NCI-H187 treated with DMSO at 0.1 percent for 48 hours (cell line): ENCODE data around the gene THG1L.
"Not testable (repeated sequence)": the region's sequence is repeated elsewhere in the genome, so short reads cannot be mapped to it uniquely, and the experiment has no call there.

Source experiments
- DNase-seq: peaks from one replicate; lab custom pipeline; 2025; lab: John Stamatoyannopoulos, UW

The THG1L gene

GRCh38 chr5:157731272-157732129 lies at the start of gene THG1L:
Gene THG1L, plus strand, starts transcription at chr5:157731420. Its CDS starts 21 bp downstream, at chr5:157731441.
- peak; percentile 78 for DNase-seq

GRCh38 chr5:157682257-157682656 lies 49.0 kb upstream of the THG1L start:
- no peak for DNase-seq

GRCh38 chr5:157686276-157687197 lies 44.7 kb upstream of the THG1L start:
- not testable (repeated sequence) for DNase-seq

GRCh38 chr5:157687198-157687554 lies 44.0 kb upstream of the THG1L start:
- no peak for DNase-seq

- DNase-seq = no peak
Observed at GRCh38 chr5:157689942-157690689, 41.1 kb upstream of the THG1L start.

- no peak for DNase-seq
Observed at GRCh38 chr5:157690690-157691433, 40.4 kb upstream of the THG1L start.

GRCh38 chr5:157693816-157694215 lies 37.4 kb upstream of the THG1L start:
- DNase-seq = not testable (repeated sequence)

GRCh38 chr5:157696154-157696553 lies 35.1 kb upstream of the THG1L start:
- DNase-seq = not testable (repeated sequence)

GRCh38 chr5:157698674-157699073 lies 32.5 kb upstream of the THG1L start:
- not testable (repeated sequence) for DNase-seq

- DNase-seq = no peak
Observed at GRCh38 chr5:157703736-157704135, 27.5 kb upstream of the THG1L start.

GRCh38 chr5:157708866-157709265 lies 22.4 kb upstream of the THG1L start:
- DNase-seq = no peak

- DNase-seq = no peak
Observed at GRCh38 chr5:157709346-157709745, 21.9 kb upstream of the THG1L start.

- DNase-seq = no peak
Observed at GRCh38 chr5:157710431-157710830, 20.8 kb upstream of the THG1L start.

- no peak for DNase-seq
Observed at GRCh38 chr5:157710882-157711281, 20.3 kb upstream of the THG1L start.

- DNase-seq = no peak
Observed at GRCh38 chr5:157713830-157714595, 17.2 kb upstream of the THG1L start.

- no peak for DNase-seq
Observed at GRCh38 chr5:157714596-157714864, 16.7 kb upstream of the THG1L start.

- DNase-seq = no peak
Observed at GRCh38 chr5:157718519-157718918, 12.7 kb upstream of the THG1L start.

GRCh38 chr5:157719245-157719644 lies 12.0 kb upstream of the THG1L start:
- no peak for DNase-seq

GRCh38 chr5:157721159-157721558 lies 10.1 kb upstream of the THG1L start:
- DNase-seq = no peak

GRCh38 chr5:157722895-157723294 lies 8.3 kb upstream of the THG1L start:
- DNase-seq = not testable (repeated sequence)

- not testable (repeated sequence) for DNase-seq
Observed at GRCh38 chr5:157726607-157727006, 4.6 kb upstream of the THG1L start.
